Glutamatergic neuron (in vitro differentiated cells): ENCODE results near the gene ECSCR. TPM values are rescaled to one million over a fixed set of nuclear protein-coding genes. Genes with fewer than 3 reads are reported as not detected.
"Not testable (repeated sequence)": the region's sequence is repeated elsewhere in the genome, so short reads cannot be mapped to it uniquely, and the experiment has no call there.

Experiments used
- DNase-seq: peaks from one replicate; pipeline ENCODE4 v3.0.0; 2022
- H3K27ac Mint-ChIP-seq: one replicate; pipeline ENCODE4 v1.8.0; 2020; ENCODE audit warnings: mild to moderate bottlenecking, mixed read lengths, inconsistent platforms; ENCODE audit not compliant: unreplicated experiment
- H3K27me3 Mint-ChIP-seq: one replicate; pipeline ENCODE4 v1.8.0; 2020; ENCODE audit warnings: mild to moderate bottlenecking, moderate library complexity, mixed read lengths, inconsistent platforms; ENCODE audit not compliant: unreplicated experiment
- H3K36me3 Mint-ChIP-seq: one replicate; pipeline ENCODE4 v1.8.0; 2020; ENCODE audit warnings: mild to moderate bottlenecking, mixed read lengths, inconsistent platforms; ENCODE audit not compliant: unreplicated experiment
- H3K4me1 Mint-ChIP-seq: one replicate; pipeline ENCODE4 v1.8.0; 2020; ENCODE audit warnings: mild to moderate bottlenecking, low read depth, mixed read lengths, inconsistent platforms; ENCODE audit not compliant: unreplicated experiment
- H3K4me3 Mint-ChIP-seq: one replicate; pipeline ENCODE4 v1.8.0; 2020; ENCODE audit warnings: mild to moderate bottlenecking, mixed read lengths, inconsistent platforms; ENCODE audit not compliant: unreplicated experiment
- H3K9me3 Mint-ChIP-seq: one replicate; pipeline ENCODE4 v1.8.0; 2020; ENCODE audit warnings: mild to moderate bottlenecking, moderate library complexity, mixed read lengths, inconsistent platforms; ENCODE audit not compliant: unreplicated experiment
- total RNA-seq: library from RNA; stranded (reverse); fragmentation: NEBNext Ultra II Directional; extraction: Animal tissue kit (Norgen Biotek cat#: 25700); gene quantifications from one replicate; pipeline ENCODE4 v1.2.1, GENCODE V29; 2021; ENCODE audit not compliant: unreplicated experiment
- TF ChIP-seq, protein P1 (sequence below): fragments of 200-600 bp; sonication (generic); IDR thresholded peaks from one replicate; pipeline ENCODE4 v1.5.0; 2021; ENCODE audit not compliant: partially characterized antibody, unreplicated experiment

ECSCR gene
- total RNA-seq, 1 donor from 2014 or later = not detected

- Mint-ChIP-seq H3K27me3 (no peaks in the 10 kb centered on the region), H3K27ac (no peak overlapping the region), H3K4me3 (no peak overlapping the region), H3K9me3 (no peaks in the 10 kb centered on the region), H3K4me1 (no peaks in the 10 kb centered on the region), H3K36me3 (peaks cover 5% of the 10 kb centered on the region)
- TF ChIP-seq, protein P1, sequence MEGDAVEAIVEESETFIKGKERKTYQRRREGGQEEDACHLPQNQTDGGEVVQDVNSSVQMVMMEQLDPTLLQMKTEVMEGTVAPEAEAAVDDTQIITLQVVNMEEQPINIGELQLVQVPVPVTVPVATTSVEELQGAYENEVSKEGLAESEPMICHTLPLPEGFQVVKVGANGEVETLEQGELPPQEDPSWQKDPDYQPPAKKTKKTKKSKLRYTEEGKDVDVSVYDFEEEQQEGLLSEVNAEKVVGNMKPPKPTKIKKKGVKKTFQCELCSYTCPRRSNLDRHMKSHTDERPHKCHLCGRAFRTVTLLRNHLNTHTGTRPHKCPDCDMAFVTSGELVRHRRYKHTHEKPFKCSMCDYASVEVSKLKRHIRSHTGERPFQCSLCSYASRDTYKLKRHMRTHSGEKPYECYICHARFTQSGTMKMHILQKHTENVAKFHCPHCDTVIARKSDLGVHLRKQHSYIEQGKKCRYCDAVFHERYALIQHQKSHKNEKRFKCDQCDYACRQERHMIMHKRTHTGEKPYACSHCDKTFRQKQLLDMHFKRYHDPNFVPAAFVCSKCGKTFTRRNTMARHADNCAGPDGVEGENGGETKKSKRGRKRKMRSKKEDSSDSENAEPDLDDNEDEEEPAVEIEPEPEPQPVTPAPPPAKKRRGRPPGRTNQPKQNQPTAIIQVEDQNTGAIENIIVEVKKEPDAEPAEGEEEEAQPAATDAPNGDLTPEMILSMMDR = no peak
- no peak for DNase-seq
These were observed 52.2 kb downstream of the ECSCR start for GRCh38 chr5:139410121-139410992.

- H3K9me3 Mint-ChIP-seq, H3K27ac Mint-ChIP-seq, H3K36me3 Mint-ChIP-seq, DNase-seq, H3K4me3 Mint-ChIP-seq, H3K27me3 Mint-ChIP-seq, H3K4me1 Mint-ChIP-seq: not testable (repeated sequence)
These were observed 53.4 kb downstream of the ECSCR start for GRCh38 chr5:139409116-139409515.

DNA sequence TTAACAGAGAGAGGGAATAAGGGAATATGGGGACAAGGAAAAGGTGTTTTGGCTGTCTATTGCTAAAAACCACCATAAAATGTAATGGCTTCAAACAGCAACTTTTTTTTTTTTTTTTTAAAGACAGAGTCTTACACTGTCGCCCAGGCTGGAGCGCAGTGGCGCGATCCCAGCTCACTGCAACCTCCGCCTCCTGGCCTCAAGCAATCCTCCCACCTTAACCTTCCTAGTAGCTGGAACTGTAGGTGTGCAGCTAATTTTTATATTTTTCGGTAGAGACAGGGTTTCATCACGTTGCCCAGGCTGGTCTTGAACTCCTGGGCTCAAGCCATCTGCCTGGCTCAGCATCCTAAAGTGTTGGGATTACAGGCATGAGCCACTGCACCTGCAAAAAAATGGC, 54.4 kb downstream of the ECSCR start:
- peaks cover 3% of the 10 kb centered on the region for H3K4me1 Mint-ChIP-seq
- no peak overlapping the region for H3K27ac Mint-ChIP-seq
- no peak for DNase-seq
- TF ChIP-seq, protein P1 = no peak
- no peaks in the 10 kb centered on the region for H3K36me3 Mint-ChIP-seq
- H3K4me3 Mint-ChIP-seq = no peak overlapping the region
- no peaks in the 10 kb centered on the region for H3K27me3 Mint-ChIP-seq
- H3K9me3 Mint-ChIP-seq = peaks cover 1% of the 10 kb centered on the region

- Mint-ChIP-seq H3K27ac (no peak overlapping the region), H3K9me3 (peaks cover 3% of the 10 kb centered on the region), H3K4me1 (peaks cover 3% of the 10 kb centered on the region), H3K4me3 (no peak overlapping the region), H3K27me3 (no peaks in the 10 kb centered on the region), H3K36me3 (no peaks in the 10 kb centered on the region)
- DNase-seq = no peak
- TF ChIP-seq, protein P1 = no peak
These were observed 55.0 kb downstream of the ECSCR start for GRCh38 chr5:139407517-139407916.

DNA sequence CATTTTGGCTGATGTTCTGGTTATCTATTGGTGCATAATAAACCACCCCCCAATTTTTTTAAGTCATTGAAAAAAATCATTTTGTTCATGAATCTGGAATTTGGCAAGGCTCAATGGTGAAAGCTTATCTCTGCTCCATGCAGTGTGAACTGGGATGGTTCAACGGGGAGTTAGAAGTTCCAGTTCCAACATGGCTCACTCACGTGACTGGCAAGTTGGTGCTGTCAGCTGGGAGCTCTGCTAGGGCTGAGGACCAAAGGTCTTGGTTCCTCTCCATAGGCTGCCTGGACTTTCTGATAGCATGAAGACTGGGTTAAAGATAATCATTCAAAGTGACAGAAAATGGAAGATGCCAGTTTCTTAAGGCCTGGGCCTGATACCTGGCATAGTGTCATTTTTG, 55.6 kb downstream of the ECSCR start:
- no peaks in the 10 kb centered on the region for H3K36me3 Mint-ChIP-seq
- no peak overlapping the region for H3K27ac Mint-ChIP-seq
- TF ChIP-seq, protein P1 = no peak
- H3K9me3 Mint-ChIP-seq = peaks cover 5% of the 10 kb centered on the region
- no peak for DNase-seq
- no peaks in the 10 kb centered on the region for H3K27me3 Mint-ChIP-seq
- H3K4me1 Mint-ChIP-seq = peaks cover 4% of the 10 kb centered on the region
- H3K4me3 Mint-ChIP-seq = no peak overlapping the region
